ENCODE results near the gene ERBB2. TPM values are rescaled to one million over a fixed set of nuclear protein-coding genes. Genes with fewer than 3 reads are reported as not detected.

The ERBB2 gene
- total RNA-seq, 2 experiments from 2014 or later, result 2.1 to 3.0 TPM

DNA sequence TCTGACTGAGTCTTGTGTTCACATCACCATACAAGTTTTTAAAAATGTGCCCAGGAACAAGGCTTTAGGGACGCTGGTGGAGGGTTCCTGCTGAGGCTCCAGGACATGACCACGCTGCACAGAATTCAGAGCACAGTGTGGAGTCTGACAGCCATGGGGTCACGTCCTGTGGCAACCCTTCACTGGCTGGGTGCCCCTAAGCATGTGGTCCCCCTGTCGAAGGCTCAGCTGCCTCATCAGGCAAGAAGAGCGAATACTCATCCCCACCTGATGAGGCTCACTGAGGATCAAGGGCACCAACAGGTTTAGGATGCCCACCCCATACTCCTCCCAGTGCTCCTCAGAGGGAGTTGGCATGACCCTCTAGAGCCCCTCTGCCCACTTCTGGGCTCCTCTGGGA is 25.7 kb upstream of the ERBB2 start:
- no peak overlapping the region for H3K27ac Mint-ChIP-seq
- H3K27me3 Mint-ChIP-seq (ENCODE audit: low read depth), result peaks cover 13% of the 10 kb centered on the region
- ATAC-seq, result no peak
- ChIA-PET POLR2A (interaction anchor here (0.8 kb wide), 1 partner anchor 8 kb away, joined by 3 read pairs; no protein-coding TSS in a partner anchor), CTCF (interaction anchor here (3.3 to 13.7 kb wide), 2 partner anchors 20 to 52 kb away, joined by 18 to 195 read pairs; no protein-coding TSS in a partner anchor)
- H3K36me3 Mint-ChIP-seq (ENCODE audit: low read depth), result peaks cover 3% of the 10 kb centered on the region
- H3K4me1 Mint-ChIP-seq (ENCODE audit: low read depth), result peaks cover 44% of the 10 kb centered on the region
- no peaks in the 10 kb centered on the region for H3K9me3 Mint-ChIP-seq (ENCODE audit: insufficient read depth)
- no peak overlapping the region for H3K4me3 Mint-ChIP-seq
- DNase-seq, result no peak

DNA sequence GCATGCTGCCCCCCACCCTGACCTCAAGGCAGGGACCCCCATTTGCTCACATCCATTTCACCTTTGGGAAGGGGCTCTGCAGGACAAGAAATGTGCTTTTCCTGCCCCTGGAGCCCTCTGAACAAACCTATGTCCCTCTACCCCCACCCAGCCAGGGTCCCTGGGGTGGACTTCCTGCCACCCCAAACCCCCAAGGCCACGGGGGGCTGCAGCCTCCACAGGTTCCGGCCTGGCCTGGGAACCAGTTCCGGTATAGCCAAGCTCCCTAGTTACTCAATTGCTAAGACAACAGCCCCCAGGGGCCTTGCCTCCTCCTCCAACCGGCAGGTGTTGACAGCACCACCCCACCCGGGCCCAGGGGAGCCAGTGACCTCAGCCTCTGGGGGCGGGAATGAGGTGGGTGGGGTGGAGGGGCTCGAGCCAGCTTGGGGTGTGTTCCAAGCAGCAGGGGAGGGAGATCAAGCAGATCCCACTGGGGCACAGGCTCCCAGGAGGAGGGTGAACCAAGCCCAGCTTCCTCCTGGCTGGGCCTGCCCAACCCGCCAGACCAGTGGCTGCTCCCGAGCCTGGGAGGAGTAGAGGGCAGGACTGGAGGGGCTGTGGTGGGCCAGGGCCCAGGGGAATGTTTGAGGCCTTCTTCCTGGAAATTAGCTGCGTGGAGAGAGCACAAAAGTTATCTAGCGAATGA is 25.0 kb upstream of the ERBB2 start:
- peaks cover 8% of the 10 kb centered on the region for H3K27me3 Mint-ChIP-seq (ENCODE audit: low read depth)
- no peak overlapping the region for H3K4me3 Mint-ChIP-seq
- no peaks in the 10 kb centered on the region for H3K9me3 Mint-ChIP-seq (ENCODE audit: insufficient read depth)
- ATAC-seq (no peak), DNase-seq (no peak)
- H3K27ac Mint-ChIP-seq, result peak overlapping the region; percentile 87
- H3K36me3 Mint-ChIP-seq (ENCODE audit: low read depth), result peaks cover 5% of the 10 kb centered on the region
- ChIA-PET POLR2A (interaction anchor here (0.8 to 1.8 kb wide), 4 partner anchors 8 to 214 kb away, joined by 3 to 6 read pairs (median 4); partner anchors contain the start of gene CDK12), CTCF (interaction anchor here (1.9 to 13.7 kb wide), 5 partner anchors 21 to 79 kb away, joined by 8 to 195 read pairs (median 13); partner anchors contain the start of gene MIEN1)
- peaks cover 51% of the 10 kb centered on the region for H3K4me1 Mint-ChIP-seq (ENCODE audit: low read depth)

DNA sequence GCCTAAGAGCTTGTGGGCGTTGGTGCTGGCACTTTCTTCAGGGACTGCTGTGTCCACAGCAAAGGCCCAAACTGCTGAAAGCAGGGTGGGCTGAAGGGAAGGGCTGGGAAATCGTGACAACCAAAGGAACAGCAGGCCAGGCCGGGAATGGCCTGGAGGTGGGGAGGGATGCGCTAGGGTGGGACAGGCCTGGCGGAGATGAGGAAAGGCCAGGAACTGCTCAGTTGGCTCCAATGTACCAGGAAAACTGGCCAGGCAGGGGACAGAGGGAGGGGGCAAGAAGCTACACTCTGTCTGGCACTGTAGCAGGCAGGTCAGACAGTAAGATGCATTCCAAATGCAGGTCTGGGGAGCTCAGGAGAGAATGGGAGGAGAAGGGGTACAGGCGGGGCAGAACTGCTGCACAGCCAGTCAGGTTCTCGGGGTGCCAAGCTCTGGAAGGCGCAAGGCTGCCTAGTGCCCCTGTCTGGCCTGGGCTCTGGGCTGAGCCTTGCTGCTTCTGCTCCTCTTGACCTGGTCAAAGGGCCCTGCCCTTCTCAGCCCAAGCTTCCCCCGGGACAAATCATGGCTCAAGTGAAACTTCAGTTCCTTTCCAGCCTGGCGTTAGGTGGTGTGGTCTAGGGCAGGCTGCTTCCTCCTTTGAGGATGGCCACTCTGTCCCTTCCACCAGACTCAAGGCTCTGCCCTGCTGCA is 24.3 kb upstream of the ERBB2 start:
- Mint-ChIP-seq H3K27me3 (ENCODE audit: low read depth) (peaks cover 6% of the 10 kb centered on the region), H3K4me1 (ENCODE audit: low read depth) (peaks cover 58% of the 10 kb centered on the region)
- POLR2A ChIA-PET, result interaction anchor here (1.0 to 4.9 kb wide), 4 partner anchors 8 to 214 kb away, joined by 4 to 32 read pairs (median 6); partner anchors contain the start of genes CDK12 and PGAP3

DNA sequence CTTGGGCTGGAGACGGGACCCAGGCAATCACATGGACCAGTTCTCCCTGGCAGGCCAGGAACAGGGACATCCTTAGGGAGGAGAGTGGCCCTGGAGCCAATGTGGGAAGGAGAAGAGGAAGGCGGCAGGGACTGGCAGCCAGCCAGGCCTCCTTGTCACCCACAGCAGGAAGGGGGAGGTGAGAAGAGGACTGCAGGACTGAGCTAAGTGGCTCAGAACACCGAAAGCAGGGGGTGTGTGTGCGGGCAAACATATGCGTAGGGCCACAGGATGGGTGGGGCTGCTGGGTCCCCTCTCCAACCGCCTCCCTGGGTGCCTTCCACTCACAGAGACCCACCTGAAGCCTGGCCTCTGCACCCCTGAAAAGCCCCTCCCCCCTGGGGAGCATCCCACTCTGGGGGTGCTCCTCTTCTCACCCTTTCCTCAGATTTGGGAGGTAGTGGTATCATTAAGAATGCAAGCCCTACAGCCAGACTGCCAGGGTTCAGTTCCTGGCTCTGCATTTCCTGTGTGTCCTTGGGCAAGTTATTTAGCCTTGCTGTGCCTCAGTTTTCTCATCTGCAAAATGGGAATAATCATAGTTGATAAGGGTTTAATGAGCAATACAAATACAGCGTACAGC is 23.6 kb upstream of the ERBB2 start:
- ATAC-seq (peak; percentile 76), DNase-seq (peak; percentile 80)
- H3K27me3 Mint-ChIP-seq (ENCODE audit: low read depth), result peaks cover 3% of the 10 kb centered on the region
- POLR2A ChIA-PET, result interaction anchor here (1.1 to 4.9 kb wide), 4 partner anchors 8 to 12 kb away, joined by 4 to 32 read pairs (median 6); partner anchors contain the start of genes PGAP3 and PNMT
- peaks cover 12% of the 10 kb centered on the region for H3K36me3 Mint-ChIP-seq (ENCODE audit: low read depth)
- peak overlapping the region; percentile 87 for H3K27ac Mint-ChIP-seq
- no peak overlapping the region for H3K4me3 Mint-ChIP-seq
- no peaks in the 10 kb centered on the region for H3K9me3 Mint-ChIP-seq (ENCODE audit: insufficient read depth)
- peaks cover 63% of the 10 kb centered on the region for H3K4me1 Mint-ChIP-seq (ENCODE audit: low read depth)
- CTCF ChIA-PET, result interaction anchor here (1.2 to 13.7 kb wide), 7 partner anchors 8 to 77 kb away, joined by 4 to 195 read pairs (median 8); partner anchors contain the start of genes MIEN1, PGAP3 and PNMT

More for the DNA sequence above, 24.3 kb upstream of the ERBB2 start:
- Mint-ChIP-seq H3K9me3 (ENCODE audit: insufficient read depth) (no peaks in the 10 kb centered on the region), H3K27ac (peak overlapping the region; percentile 87), H3K36me3 (ENCODE audit: low read depth) (peaks cover 8% of the 10 kb centered on the region), H3K4me3 (no peak overlapping the region)
- ATAC-seq (no peak), DNase-seq (no peak)
- CTCF ChIA-PET, result interaction anchor here (1.2 to 13.7 kb wide), 6 partner anchors 12 to 78 kb away, joined by 4 to 195 read pairs (median 10); partner anchors contain the start of genes MIEN1 and PGAP3

DNA sequence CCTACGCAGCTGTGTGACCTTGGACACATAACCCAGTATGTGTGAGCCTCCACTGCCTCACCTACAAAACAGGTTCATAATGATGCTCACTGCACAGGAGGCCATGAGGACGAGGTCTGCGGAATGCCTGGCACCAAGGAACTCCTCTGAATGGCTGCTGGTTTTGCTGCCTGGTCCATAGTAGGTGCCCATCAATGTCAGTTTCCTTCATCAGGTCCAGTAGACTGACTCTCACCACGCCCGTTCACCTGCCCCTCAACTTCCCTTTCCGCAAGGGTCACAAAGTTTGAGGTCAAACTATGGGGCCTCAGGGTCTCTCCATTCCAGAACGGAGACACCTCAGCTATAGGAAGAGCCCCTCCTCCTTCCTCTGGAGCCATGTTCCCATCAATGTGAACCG is 22.8 kb upstream of the ERBB2 start:
- CTCF ChIA-PET, result interaction anchor here (1.8 to 13.7 kb wide), 4 partner anchors 8 to 55 kb away, joined by 6 to 195 read pairs (median 12); partner anchors contain the start of genes MIEN1 and PNMT
- Mint-ChIP-seq H3K4me3 (no peak overlapping the region), H3K27me3 (ENCODE audit: low read depth) (no peaks in the 10 kb centered on the region), H3K9me3 (ENCODE audit: insufficient read depth) (no peaks in the 10 kb centered on the region), H3K36me3 (ENCODE audit: low read depth) (peaks cover 12% of the 10 kb centered on the region), H3K4me1 (ENCODE audit: low read depth) (peaks cover 59% of the 10 kb centered on the region), H3K27ac (peak overlapping the region; percentile 87)
- DNase-seq, result no peak
- POLR2A ChIA-PET, result interaction anchor here (2.0 to 4.9 kb wide), 2 partner anchors 9 to 11 kb away, joined by 7 to 32 read pairs; partner anchors contain the start of genes PGAP3 and PNMT
- ATAC-seq, result no peak

DNA sequence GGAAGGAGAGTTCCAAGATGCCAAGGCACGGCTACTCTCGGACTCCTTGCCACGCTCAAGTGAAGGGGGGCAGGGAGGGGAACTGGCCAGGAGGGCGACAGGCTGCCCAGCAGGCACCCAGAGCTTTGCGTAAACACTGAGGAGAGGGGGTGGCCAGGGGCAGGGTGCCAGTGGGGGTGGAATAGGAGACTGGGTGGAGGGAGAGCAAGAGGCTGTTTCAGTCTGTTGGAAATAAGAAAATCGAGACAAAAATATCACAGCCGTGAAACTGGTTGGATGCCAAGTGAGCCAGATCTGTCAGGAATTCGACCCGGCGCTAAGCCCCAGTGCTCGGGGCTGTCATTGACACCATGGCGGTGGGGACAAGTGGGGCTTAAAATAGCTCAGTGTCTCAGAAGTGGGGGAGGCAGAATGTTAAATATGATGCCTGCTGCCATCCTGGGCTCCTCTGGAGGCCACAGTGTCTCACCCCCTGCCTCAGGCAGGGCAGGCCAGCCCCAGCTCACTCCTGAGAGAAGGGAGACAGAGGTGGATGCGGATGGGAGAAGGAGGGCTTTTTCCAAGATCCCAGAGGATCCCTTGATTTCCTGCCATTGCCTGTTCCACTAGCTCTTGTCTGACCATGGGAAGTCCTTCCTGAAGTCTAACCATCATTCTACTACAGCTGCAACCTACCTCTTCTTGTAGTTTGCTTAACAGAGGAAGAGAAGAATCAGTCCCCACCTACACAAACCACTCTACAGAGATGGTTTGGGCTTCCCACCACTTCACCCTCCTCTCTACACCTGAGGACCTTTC is 22.1 kb upstream of the ERBB2 start:
- peaks cover 12% of the 10 kb centered on the region for H3K36me3 Mint-ChIP-seq (ENCODE audit: low read depth)
- H3K4me1 Mint-ChIP-seq (ENCODE audit: low read depth), result peaks cover 59% of the 10 kb centered on the region
- ChIA-PET POLR2A (interaction anchor here (1.0 to 4.9 kb wide), 4 partner anchors 9 to 52 kb away, joined by 5 to 32 read pairs (median 10); partner anchors contain the start of genes MIEN1, PGAP3 and PNMT), CTCF (interaction anchor here (1.0 to 13.7 kb wide), 5 partner anchors 9 to 55 kb away, joined by 3 to 195 read pairs (median 7); partner anchors contain the start of genes MIEN1 and PNMT)
- H3K27ac Mint-ChIP-seq, result peak overlapping the region; percentile 91
- ATAC-seq (no peak), DNase-seq (no peak)
- H3K27me3 Mint-ChIP-seq (ENCODE audit: low read depth), result no peaks in the 10 kb centered on the region
- H3K4me3 Mint-ChIP-seq, result no peak overlapping the region
- H3K9me3 Mint-ChIP-seq (ENCODE audit: insufficient read depth), result no peaks in the 10 kb centered on the region

DNA sequence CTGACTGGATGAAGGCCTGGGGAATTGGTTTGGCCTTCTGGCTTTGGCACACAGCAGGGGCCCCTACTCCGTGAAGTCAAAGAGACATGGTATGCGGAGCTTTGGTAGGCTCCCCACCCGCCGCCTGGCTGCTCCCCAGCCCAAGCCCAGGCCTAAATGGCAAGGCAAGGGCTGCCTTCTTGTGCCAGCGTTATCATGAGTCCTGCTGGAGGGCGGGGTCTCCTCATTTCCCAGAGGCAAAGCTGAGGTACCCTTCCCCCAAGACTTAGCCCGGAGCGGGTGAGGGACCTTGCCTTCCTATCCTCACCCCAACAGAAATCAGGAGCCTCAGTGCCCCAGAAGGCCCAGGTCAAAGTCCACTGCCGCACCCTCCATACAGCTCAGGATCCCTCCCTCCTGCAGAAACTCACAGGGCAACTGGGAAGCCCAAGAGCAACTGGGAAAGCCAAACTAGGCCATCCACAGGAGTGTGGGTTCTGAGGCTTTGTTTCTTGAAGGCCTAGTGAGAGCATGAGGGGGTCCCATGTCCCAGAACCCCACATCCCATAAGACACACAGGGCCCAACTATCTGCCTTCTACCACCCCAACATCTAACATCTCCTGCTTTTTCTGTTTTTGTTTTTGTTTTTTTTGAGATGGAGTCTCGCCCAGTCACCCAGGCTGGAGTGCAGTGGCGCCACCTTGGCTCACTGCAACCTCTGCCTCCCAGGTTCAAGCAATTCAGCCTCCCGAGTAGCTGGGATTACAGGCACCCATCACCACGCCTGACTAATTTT is 21.3 kb upstream of the ERBB2 start:
- POLR2A ChIA-PET, result interaction anchor here (1.0 to 4.9 kb wide), 5 partner anchors 10 to 51 kb away, joined by 3 to 32 read pairs (median 7); partner anchors contain the start of genes MIEN1, PGAP3 and PNMT
- CTCF ChIA-PET, result interaction anchor here (0.7 to 13.7 kb wide), 14 partner anchors 8 to 186 kb away, joined by 3 to 195 read pairs (median 6); partner anchors contain the start of genes IKZF3, MIEN1, PGAP3 and PNMT
- DNase-seq (no peak), ATAC-seq (no peak)
- Mint-ChIP-seq H3K9me3 (ENCODE audit: insufficient read depth) (no peaks in the 10 kb centered on the region), H3K27ac (peak overlapping the region; percentile 91), H3K4me1 (ENCODE audit: low read depth) (peaks cover 59% of the 10 kb centered on the region), H3K36me3 (ENCODE audit: low read depth) (peaks cover 16% of the 10 kb centered on the region), H3K4me3 (no peak overlapping the region), H3K27me3 (ENCODE audit: low read depth) (no peaks in the 10 kb centered on the region)

DNA sequence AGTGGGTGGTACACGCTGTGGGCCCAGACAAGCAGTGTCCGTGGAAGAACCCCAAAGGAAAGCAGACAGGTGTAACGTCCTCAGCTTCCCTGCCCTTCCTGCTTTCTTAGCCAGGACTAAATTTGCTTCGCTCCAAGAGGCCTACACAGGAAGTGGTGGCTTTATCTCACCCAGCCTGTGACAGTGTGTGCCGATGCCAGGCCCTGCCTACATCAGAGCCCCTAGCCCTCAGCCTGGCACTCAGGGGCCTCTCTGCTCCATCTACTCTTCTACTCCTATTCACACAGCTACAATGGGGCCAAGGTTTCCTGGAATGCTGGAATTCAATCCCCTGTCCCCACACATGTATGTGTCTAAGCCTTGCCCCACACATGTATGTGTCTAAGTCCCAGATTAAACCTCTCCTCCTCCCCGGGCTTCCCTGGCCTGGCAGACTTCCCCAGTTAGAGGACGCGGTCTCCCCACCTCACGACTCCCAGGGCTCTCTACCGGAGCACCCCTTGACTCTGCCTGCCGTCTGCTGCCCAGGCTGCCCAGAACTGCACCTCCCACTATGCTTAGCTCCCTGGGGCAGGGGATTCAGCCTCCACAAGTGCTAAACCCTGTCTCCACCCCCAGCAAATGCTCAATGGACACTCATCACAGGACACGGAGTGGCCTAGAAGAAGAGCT is 20.2 kb upstream of the ERBB2 start:
- ChIA-PET CTCF (interaction anchor here (0.9 to 2.8 kb wide), 11 partner anchors 9 to 58 kb away, joined by 3 to 17 read pairs (median 6); partner anchors contain the start of genes MIEN1, PGAP3 and PNMT), POLR2A (interaction anchor here (0.6 to 4.9 kb wide), 7 partner anchors 9 to 218 kb away, joined by 3 to 32 read pairs (median 3); partner anchors contain the start of genes CDK12, MIEN1, PGAP3 and PNMT)
- Mint-ChIP-seq H3K27me3 (ENCODE audit: low read depth) (no peaks in the 10 kb centered on the region), H3K9me3 (ENCODE audit: insufficient read depth) (no peaks in the 10 kb centered on the region), H3K36me3 (ENCODE audit: low read depth) (peaks cover 18% of the 10 kb centered on the region), H3K4me1 (ENCODE audit: low read depth) (peaks cover 61% of the 10 kb centered on the region), H3K27ac (peak overlapping the region; percentile 91), H3K4me3 (peak overlapping the region; percentile 36)
- ATAC-seq (peak; percentile 81), DNase-seq (peak; percentile 56)

DNA sequence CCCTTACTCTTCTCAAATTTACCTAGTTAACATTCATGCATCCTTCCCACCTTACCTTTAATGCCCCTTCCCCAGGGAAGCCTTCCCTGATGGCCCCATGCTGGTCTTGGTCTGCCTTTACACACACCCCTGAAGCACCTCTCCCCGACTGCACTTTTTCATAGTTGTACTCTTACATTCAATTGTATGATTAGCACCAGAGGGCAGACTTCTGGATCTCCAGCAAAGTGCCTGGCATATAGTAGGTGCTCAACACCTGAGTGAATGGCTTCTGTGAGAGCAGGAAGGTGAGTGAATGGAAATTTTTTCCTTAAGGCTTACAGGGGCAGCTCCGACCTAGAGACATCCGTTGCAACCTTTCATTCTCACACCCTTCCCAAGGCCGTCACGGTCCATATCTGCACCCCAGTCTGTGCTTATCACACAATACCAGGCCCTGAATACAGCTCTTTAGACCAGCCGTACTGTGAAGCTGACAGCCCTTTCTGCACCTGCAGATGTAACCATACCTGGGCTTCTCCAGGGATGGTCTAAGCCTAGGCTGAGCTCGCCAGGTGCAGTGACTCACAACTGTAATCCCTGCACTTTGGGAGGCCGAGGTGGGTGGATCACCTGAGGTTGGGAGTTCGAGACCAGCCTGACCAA is 16.4 kb upstream of the ERBB2 start:
- H3K4me3 Mint-ChIP-seq, result no peak overlapping the region
- peaks cover 45% of the 10 kb centered on the region for H3K4me1 Mint-ChIP-seq (ENCODE audit: low read depth)
- no peak for DNase-seq
- no peaks in the 10 kb centered on the region for H3K9me3 Mint-ChIP-seq (ENCODE audit: insufficient read depth)
- CTCF ChIA-PET, result interaction anchor here (0.9 to 2.5 kb wide), 4 partner anchors 12 to 70 kb away, joined by 3 to 11 read pairs (median 4); no protein-coding TSS in a partner anchor
- peaks cover 24% of the 10 kb centered on the region for H3K36me3 Mint-ChIP-seq (ENCODE audit: low read depth)
- POLR2A ChIA-PET, result no interaction called here
- ATAC-seq, result no peak
- no peaks in the 10 kb centered on the region for H3K27me3 Mint-ChIP-seq (ENCODE audit: low read depth)
- no peak overlapping the region for H3K27ac Mint-ChIP-seq

Measured in activated CD8-positive, alpha-beta T cell treated with anti-CD3 and anti-CD28 coated beads, Interleukin-2, amount 10 ng/mL, durations not matched to agents 7 days and 5 days (primary cell).